ENCODE measurements around the gene PHRF1. TPM values are rescaled to one million over a fixed set of nuclear protein-coding genes. Genes with fewer than 3 reads are reported as not detected.

The PHRF1 gene
- total RNA-seq, 1 donor from 2014 or later: 52.3 TPM

- Mint-ChIP-seq H3K9me3 (no peaks in the 10 kb centered on the region), H3K4me3 (no peak within 1 kb of the TSS), H3K27ac (ENCODE audit: unreplicated experiment) (no peak within 1 kb of the TSS), H3K4me1 (peaks cover 11% of the 10 kb centered on the region), H3K36me3 (ENCODE audit: low read depth) (peaks cover 6% of the 10 kb centered on the region), H3K27me3 (ENCODE audit: low read depth) (peaks cover 43% of the 10 kb centered on the region)
- no peak for DNase-seq (ENCODE audit: low read depth, low spot score)
- no peak for TF ChIP-seq CTCF (conservative IDR thresholded peaks at IDR 0.05)
Measured at GRCh38 chr11:626475-627307, 50.4 kb downstream of the PHRF1 start, which contains the start of gene SCT. TSS of gene SCT (minus strand) at chr11:627181. CDS start at chr11:627143, 38 bp downstream.

- Mint-ChIP-seq H3K4me3 (no peak overlapping the region), H3K4me1 (peaks cover 11% of the 10 kb centered on the region), H3K36me3 (ENCODE audit: low read depth) (peaks cover 6% of the 10 kb centered on the region), H3K9me3 (no peaks in the 10 kb centered on the region), H3K27ac (ENCODE audit: unreplicated experiment) (no peak overlapping the region), H3K27me3 (ENCODE audit: low read depth) (peaks cover 43% of the 10 kb centered on the region)
- TF ChIP-seq CTCF (conservative IDR thresholded peaks at IDR 0.05): no peak
- no peak for DNase-seq (ENCODE audit: low read depth, low spot score)
Measured at GRCh38 chr11:627308-627576, 51.0 kb downstream of the PHRF1 start.

GRCh38 chr11:628056-628455 is 51.8 kb downstream of the PHRF1 start:
- DNase-seq (ENCODE audit: low read depth, low spot score): no peak
- Mint-ChIP-seq H3K4me3 (peak overlapping the region; percentile 80), H3K27ac (ENCODE audit: unreplicated experiment) (no peak overlapping the region), H3K36me3 (ENCODE audit: low read depth) (peaks cover 6% of the 10 kb centered on the region), H3K27me3 (ENCODE audit: low read depth) (peaks cover 48% of the 10 kb centered on the region), H3K4me1 (peaks cover 11% of the 10 kb centered on the region), H3K9me3 (no peaks in the 10 kb centered on the region)
- no peak for TF ChIP-seq CTCF (conservative IDR thresholded peaks at IDR 0.05)

GRCh38 chr11:629237-629583 is 52.9 kb downstream of the PHRF1 start:
- TF ChIP-seq CTCF (conservative IDR thresholded peaks at IDR 0.05): no peak
- H3K27ac Mint-ChIP-seq (ENCODE audit: unreplicated experiment): no peak overlapping the region
- H3K4me1 Mint-ChIP-seq: peaks cover 11% of the 10 kb centered on the region
- H3K36me3 Mint-ChIP-seq (ENCODE audit: low read depth): peaks cover 6% of the 10 kb centered on the region
- DNase-seq (ENCODE audit: low read depth, low spot score): no peak
- peaks cover 46% of the 10 kb centered on the region for H3K27me3 Mint-ChIP-seq (ENCODE audit: low read depth)
- H3K4me3 Mint-ChIP-seq: peak overlapping the region; percentile 80
- H3K9me3 Mint-ChIP-seq: no peaks in the 10 kb centered on the region

- H3K4me1 Mint-ChIP-seq: peaks cover 11% of the 10 kb centered on the region
- TF ChIP-seq CTCF (conservative IDR thresholded peaks at IDR 0.05): no peak
- H3K27me3 Mint-ChIP-seq (ENCODE audit: low read depth): peaks cover 54% of the 10 kb centered on the region
- no peak for DNase-seq (ENCODE audit: low read depth, low spot score)
- no peak overlapping the region for H3K27ac Mint-ChIP-seq (ENCODE audit: unreplicated experiment)
- H3K9me3 Mint-ChIP-seq: no peaks in the 10 kb centered on the region
- H3K4me3 Mint-ChIP-seq: no peak overlapping the region
- H3K36me3 Mint-ChIP-seq (ENCODE audit: low read depth): peaks cover 6% of the 10 kb centered on the region
Measured at GRCh38 chr11:630871-631270, 54.6 kb downstream of the PHRF1 start.
